Measurements from ENCODE around the gene TRMU. TPM values are rescaled to one million over a fixed set of nuclear protein-coding genes. Genes with fewer than 3 reads are reported as not detected.
"Not testable (repeated sequence)": the region's sequence is repeated elsewhere in the genome, so short reads cannot be mapped to it uniquely, and the experiment has no call there.

TRMU gene
- total RNA-seq, 2 experiments from 2014 or later, result 84.0 to 84.6 TPM

GRCh38 chr22:46309526-46310085 lies 25.9 kb upstream of the TRMU start:
- no peak overlapping the region for H3K27ac Mint-ChIP-seq
- peaks cover 55% of the 10 kb centered on the region for H3K36me3 Mint-ChIP-seq (ENCODE audit: low read depth)
- no peak overlapping the region for H3K4me3 Mint-ChIP-seq
- H3K9me3 Mint-ChIP-seq (ENCODE audit: insufficient read depth), result no peaks in the 10 kb centered on the region
- DNase-seq (no peak), ATAC-seq (no peak)
- ChIA-PET POLR2A (no interaction called here), CTCF (interaction anchor here (1.3 kb wide), 1 partner anchor 188 kb away, joined by 6 read pairs; no protein-coding TSS in a partner anchor)
- no peaks in the 10 kb centered on the region for H3K27me3 Mint-ChIP-seq (ENCODE audit: low read depth)
- H3K4me1 Mint-ChIP-seq (ENCODE audit: low read depth), result peaks cover 10% of the 10 kb centered on the region

DNA sequence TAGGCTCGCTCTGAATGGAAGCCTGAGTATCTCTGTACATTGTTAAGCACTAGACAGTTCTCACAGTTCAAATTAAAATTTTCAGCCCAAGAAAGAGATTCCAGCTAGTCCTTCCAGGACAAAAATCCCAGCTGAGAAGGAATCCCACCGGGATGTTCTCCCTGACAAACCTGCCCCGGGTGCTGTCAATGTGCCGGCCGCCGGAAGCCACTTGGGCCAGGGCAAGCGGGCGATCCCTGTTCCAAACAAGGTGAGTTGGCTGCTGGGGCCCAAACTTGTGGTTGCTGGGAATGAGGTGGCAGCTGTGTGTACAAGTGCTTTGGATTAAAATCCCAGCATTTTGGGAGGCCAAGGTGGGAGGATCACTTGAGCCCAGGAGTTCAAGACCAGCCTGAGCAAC lies 23.5 kb upstream of the TRMU start:
- H3K4me1 Mint-ChIP-seq (ENCODE audit: low read depth), result peaks cover 6% of the 10 kb centered on the region
- DNase-seq (no peak), ATAC-seq (no peak)
- ChIA-PET CTCF (interaction anchor here (1.3 to 2.3 kb wide), 2 partner anchors 190 to 195 kb away, joined by 3 to 7 read pairs; no protein-coding TSS in a partner anchor), POLR2A (interaction anchor here (0.6 kb wide), 1 partner anchor 308 kb away, joined by 4 read pairs; no protein-coding TSS in a partner anchor)
- no peaks in the 10 kb centered on the region for H3K9me3 Mint-ChIP-seq (ENCODE audit: insufficient read depth)
- no peak overlapping the region for H3K27ac Mint-ChIP-seq
- no peaks in the 10 kb centered on the region for H3K27me3 Mint-ChIP-seq (ENCODE audit: low read depth)
- no peak overlapping the region for H3K4me3 Mint-ChIP-seq
- peaks cover 58% of the 10 kb centered on the region for H3K36me3 Mint-ChIP-seq (ENCODE audit: low read depth)

GRCh38 chr22:46312848-46313247 lies 22.7 kb upstream of the TRMU start:
- CTCF ChIA-PET, result interaction anchor here (0.9 to 2.3 kb wide), 3 partner anchors 55 to 196 kb away, joined by 3 to 7 read pairs (median 4); no protein-coding TSS in a partner anchor
- H3K27ac Mint-ChIP-seq; ATAC-seq; H3K27me3 Mint-ChIP-seq (ENCODE audit: low read depth); H3K9me3 Mint-ChIP-seq (ENCODE audit: insufficient read depth); H3K4me1 Mint-ChIP-seq (ENCODE audit: low read depth); H3K4me3 Mint-ChIP-seq; POLR2A ChIA-PET; DNase-seq: not testable (repeated sequence)
- peaks cover 63% of the 10 kb centered on the region for H3K36me3 Mint-ChIP-seq (ENCODE audit: low read depth)

DNA sequence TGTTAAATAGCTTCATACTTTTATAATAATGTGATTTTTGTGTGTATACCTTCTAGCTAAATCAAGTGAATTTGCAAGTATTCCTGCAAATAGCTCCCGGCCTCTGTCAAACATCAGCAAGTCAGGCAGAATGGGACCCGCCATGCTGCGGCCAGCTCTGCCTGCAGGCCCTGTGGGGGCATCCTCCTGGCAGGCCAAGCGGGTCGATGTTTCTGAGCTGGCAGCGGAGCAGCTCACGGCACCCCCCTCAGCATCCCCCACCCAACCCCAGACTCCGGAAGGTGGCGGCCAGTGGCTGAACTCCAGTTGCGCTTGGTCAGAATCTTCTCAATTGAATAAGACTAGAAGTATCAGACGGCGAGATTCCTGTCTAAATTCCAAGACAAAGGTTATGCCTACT lies 19.5 kb upstream of the TRMU start:
- no peak for ATAC-seq
- H3K27me3 Mint-ChIP-seq (ENCODE audit: low read depth), result no peaks in the 10 kb centered on the region
- peaks cover 66% of the 10 kb centered on the region for H3K36me3 Mint-ChIP-seq (ENCODE audit: low read depth)
- no peak overlapping the region for H3K4me3 Mint-ChIP-seq
- ChIA-PET CTCF (interaction anchor here (1.1 to 1.6 kb wide), 4 partner anchors 49 to 310 kb away, joined by 4 to 11 read pairs (median 6); partner anchors contain the start of gene TTC38), POLR2A (no interaction called here)
- no peaks in the 10 kb centered on the region for H3K4me1 Mint-ChIP-seq (ENCODE audit: low read depth)
- no peaks in the 10 kb centered on the region for H3K9me3 Mint-ChIP-seq (ENCODE audit: insufficient read depth)
- no peak for DNase-seq
- no peak overlapping the region for H3K27ac Mint-ChIP-seq

- no peak for ATAC-seq
- CTCF ChIA-PET, result interaction anchor here (1.5 kb wide), 1 partner anchor 195 kb away, joined by 4 read pairs; no protein-coding TSS in a partner anchor
Observed at GRCh38 chr22:46317646-46318045, 17.9 kb upstream of the TRMU start.

GRCh38 chr22:46318576-46318975 lies 16.9 kb upstream of the TRMU start:
- no peak overlapping the region for H3K27ac Mint-ChIP-seq
- H3K9me3 Mint-ChIP-seq (ENCODE audit: insufficient read depth), result no peaks in the 10 kb centered on the region
- DNase-seq, result no peak
- H3K4me1 Mint-ChIP-seq (ENCODE audit: low read depth), result no peaks in the 10 kb centered on the region
- ChIA-PET POLR2A (no interaction called here), CTCF (interaction anchor here (1.5 kb wide), 1 partner anchor 196 kb away, joined by 4 read pairs; no protein-coding TSS in a partner anchor)
- no peak overlapping the region for H3K4me3 Mint-ChIP-seq
- no peak for ATAC-seq
- H3K27me3 Mint-ChIP-seq (ENCODE audit: low read depth), result no peaks in the 10 kb centered on the region
- H3K36me3 Mint-ChIP-seq (ENCODE audit: low read depth), result peaks cover 75% of the 10 kb centered on the region

More at GRCh38 chr22:46317646-46318045, 17.9 kb upstream of the TRMU start:
- H3K36me3 Mint-ChIP-seq (ENCODE audit: low read depth), result peaks cover 70% of the 10 kb centered on the region
- no peak overlapping the region for H3K4me3 Mint-ChIP-seq
- POLR2A ChIA-PET, result no interaction called here
- no peaks in the 10 kb centered on the region for H3K4me1 Mint-ChIP-seq (ENCODE audit: low read depth)
- no peak overlapping the region for H3K27ac Mint-ChIP-seq
- no peaks in the 10 kb centered on the region for H3K27me3 Mint-ChIP-seq (ENCODE audit: low read depth)
- H3K9me3 Mint-ChIP-seq (ENCODE audit: insufficient read depth), result no peaks in the 10 kb centered on the region
- no peak for DNase-seq

DNA sequence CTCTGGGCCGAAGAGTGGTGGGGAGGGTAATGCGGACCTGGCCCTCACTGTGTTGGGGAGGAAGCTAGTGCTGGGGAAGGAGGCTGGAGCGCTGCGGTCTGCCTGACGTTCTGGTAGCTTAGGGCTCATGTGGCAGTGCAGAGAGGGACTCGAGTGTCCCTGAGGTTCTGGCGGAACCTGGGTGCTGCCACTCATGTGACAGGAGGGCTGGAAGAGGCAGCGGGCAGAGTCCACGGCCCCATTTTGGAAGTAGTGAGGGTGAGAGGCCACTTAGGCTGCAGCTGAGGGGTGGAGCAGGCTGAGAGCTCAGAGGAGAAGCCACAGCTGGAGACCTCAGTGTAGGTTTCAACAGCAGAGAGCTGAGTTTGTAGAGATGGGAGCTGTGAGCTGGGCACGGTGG lies 16.2 kb upstream of the TRMU start:
- Mint-ChIP-seq H3K4me3 (no peak overlapping the region), H3K27me3 (ENCODE audit: low read depth) (no peaks in the 10 kb centered on the region), H3K4me1 (ENCODE audit: low read depth) (no peaks in the 10 kb centered on the region), H3K27ac (no peak overlapping the region), H3K36me3 (ENCODE audit: low read depth) (peaks cover 76% of the 10 kb centered on the region), H3K9me3 (ENCODE audit: insufficient read depth) (no peaks in the 10 kb centered on the region)
- ATAC-seq, result no peak
- DNase-seq, result no peak
- ChIA-PET POLR2A (interaction anchor here (0.6 kb wide), 1 partner anchor 16 kb away, joined by 4 read pairs; the partner anchor contains the start of gene TRMU), CTCF (no interaction called here)

GRCh38 chr22:46320166-46320710 lies 15.3 kb upstream of the TRMU start:
- H3K4me3 Mint-ChIP-seq, result no peak overlapping the region
- POLR2A ChIA-PET, result interaction anchor here (0.6 kb wide), 1 partner anchor 16 kb away, joined by 4 read pairs; the partner anchor contains the start of gene TRMU
- CTCF ChIA-PET, result no interaction called here
- no peaks in the 10 kb centered on the region for H3K9me3 Mint-ChIP-seq (ENCODE audit: insufficient read depth)
- DNase-seq (no peak), ATAC-seq (no peak)
- H3K4me1 Mint-ChIP-seq (ENCODE audit: low read depth), result no peaks in the 10 kb centered on the region
- peaks cover 81% of the 10 kb centered on the region for H3K36me3 Mint-ChIP-seq (ENCODE audit: low read depth)
- H3K27ac Mint-ChIP-seq, result no peak overlapping the region
- H3K27me3 Mint-ChIP-seq (ENCODE audit: low read depth), result no peaks in the 10 kb centered on the region

GRCh38 chr22:46320716-46321386 lies 14.7 kb upstream of the TRMU start:
- ChIA-PET CTCF (interaction anchor here (1.1 kb wide), 1 partner anchor 706 kb away, joined by 3 read pairs; no protein-coding TSS in a partner anchor), POLR2A (no interaction called here)
- Mint-ChIP-seq H3K4me1 (ENCODE audit: low read depth) (no peaks in the 10 kb centered on the region), H3K27me3 (ENCODE audit: low read depth) (no peaks in the 10 kb centered on the region), H3K9me3 (ENCODE audit: insufficient read depth) (no peaks in the 10 kb centered on the region), H3K36me3 (ENCODE audit: low read depth) (peaks cover 82% of the 10 kb centered on the region), H3K4me3 (no peak overlapping the region), H3K27ac (peak overlapping the region; percentile 34)
- ATAC-seq (no peak), DNase-seq (no peak)

GRCh38 chr22:46322711-46323110 lies 12.8 kb upstream of the TRMU start:
- CTCF ChIA-PET, result no interaction called here
- Mint-ChIP-seq H3K9me3 (ENCODE audit: insufficient read depth) (no peaks in the 10 kb centered on the region), H3K4me1 (ENCODE audit: low read depth) (no peaks in the 10 kb centered on the region), H3K27ac (no peak overlapping the region), H3K4me3 (no peak overlapping the region), H3K27me3 (ENCODE audit: low read depth) (no peaks in the 10 kb centered on the region), H3K36me3 (ENCODE audit: low read depth) (peaks cover 74% of the 10 kb centered on the region)
- POLR2A ChIA-PET, result interaction anchor here (1.1 kb wide), 1 partner anchor 13 kb away, joined by 3 read pairs; the partner anchor contains the start of gene TRMU
- ATAC-seq (no peak), DNase-seq (no peak)

DNA sequence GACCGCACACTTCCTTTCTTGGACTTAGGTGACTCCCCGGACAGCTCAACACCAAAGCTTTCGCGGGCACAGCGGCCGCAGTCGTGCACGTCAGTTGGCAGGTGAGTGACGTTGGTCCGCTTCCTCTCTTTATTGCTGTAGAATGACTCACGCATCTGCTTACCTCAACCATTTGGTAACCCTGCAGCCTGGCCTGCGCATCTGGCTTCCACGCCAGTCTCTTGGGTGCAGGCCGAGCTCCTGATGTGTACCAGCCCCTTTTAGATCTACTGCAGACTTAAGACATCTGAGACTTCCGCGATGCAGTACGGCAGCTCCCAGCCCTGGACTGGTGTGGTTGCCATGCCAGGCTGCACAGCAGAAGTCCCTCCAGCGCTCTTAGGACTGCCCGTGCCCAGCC lies 12.4 kb upstream of the TRMU start:
- H3K4me1 Mint-ChIP-seq (ENCODE audit: low read depth), result no peaks in the 10 kb centered on the region
- no peak for DNase-seq
- peaks cover 74% of the 10 kb centered on the region for H3K36me3 Mint-ChIP-seq (ENCODE audit: low read depth)
- ChIA-PET CTCF (no interaction called here), POLR2A (interaction anchor here (1.1 kb wide), 1 partner anchor 12 kb away, joined by 3 read pairs; the partner anchor contains the start of gene TRMU)
- no peak overlapping the region for H3K4me3 Mint-ChIP-seq
- ATAC-seq, result no peak
- H3K9me3 Mint-ChIP-seq (ENCODE audit: insufficient read depth), result no peaks in the 10 kb centered on the region
- no peaks in the 10 kb centered on the region for H3K27me3 Mint-ChIP-seq (ENCODE audit: low read depth)
- no peak overlapping the region for H3K27ac Mint-ChIP-seq

Measured in activated CD8-positive, alpha-beta T cell treated with anti-CD3 and anti-CD28 coated beads, Interleukin-2, amount 10 ng/mL, durations not matched to agents 7 days and 5 days (primary cell).